ENCODE data around the gene SH3RF1.

The SH3RF1 gene

GRCh38 chr4:169070071-169070894 is 200.5 kb downstream of the SH3RF1 start:
- Histone ChIP-seq H3K36me3 (ENCODE audit: insufficient read depth, low read length) (no peaks in the 10 kb centered on the region), H3K4me1 (ENCODE audit: insufficient read depth, low read length) (peaks cover 13% of the 10 kb centered on the region), H3K9ac (ENCODE audit: low read depth, low read length) (no peak overlapping the region; the same call in 1 of the 2 replicates), H3K9me3 (ENCODE audit: control insufficient read depth, insufficient read depth, low read length) (no peaks in the 10 kb centered on the region)

- Histone ChIP-seq H3K9ac (ENCODE audit: low read depth, low read length) (no peak overlapping the region), H3K9me3 (ENCODE audit: control insufficient read depth, insufficient read depth, low read length) (no peaks in the 10 kb centered on the region), H3K36me3 (ENCODE audit: insufficient read depth, low read length) (no peaks in the 10 kb centered on the region), H3K4me1 (ENCODE audit: insufficient read depth, low read length) (peaks cover 13% of the 10 kb centered on the region)
Measured at GRCh38 chr4:169068423-169068822, 202.3 kb downstream of the SH3RF1 start.

GRCh38 chr4:169066934-169067333 is 203.8 kb downstream of the SH3RF1 start:
- Histone ChIP-seq H3K36me3 (ENCODE audit: insufficient read depth, low read length) (no peaks in the 10 kb centered on the region), H3K4me1 (ENCODE audit: insufficient read depth, low read length) (peaks cover 13% of the 10 kb centered on the region), H3K9ac (ENCODE audit: low read depth, low read length) (no peak overlapping the region), H3K9me3 (ENCODE audit: control insufficient read depth, insufficient read depth, low read length) (no peaks in the 10 kb centered on the region)

GRCh38 chr4:169064296-169064695 is 206.5 kb downstream of the SH3RF1 start:
- Histone ChIP-seq H3K36me3 (ENCODE audit: insufficient read depth, low read length) (no peaks in the 10 kb centered on the region), H3K9me3 (ENCODE audit: control insufficient read depth, insufficient read depth, low read length) (no peaks in the 10 kb centered on the region), H3K9ac (ENCODE audit: low read depth, low read length) (no peak overlapping the region), H3K4me1 (ENCODE audit: insufficient read depth, low read length) (no peaks in the 10 kb centered on the region)

GRCh38 chr4:169063441-169063840 is 207.3 kb downstream of the SH3RF1 start:
- H3K9me3 ChIP-seq (ENCODE audit: control insufficient read depth, insufficient read depth, low read length): no peaks in the 10 kb centered on the region
- H3K4me1 ChIP-seq (ENCODE audit: insufficient read depth, low read length): no peaks in the 10 kb centered on the region
- no peaks in the 10 kb centered on the region for H3K36me3 ChIP-seq (ENCODE audit: insufficient read depth, low read length)
- H3K9ac ChIP-seq (ENCODE audit: low read depth, low read length): no peak overlapping the region

GRCh38 chr4:169062897-169063244 is 207.9 kb downstream of the SH3RF1 start:
- no peaks in the 10 kb centered on the region for H3K36me3 ChIP-seq (ENCODE audit: insufficient read depth, low read length)

GRCh38 chr4:169061386-169061785 is 209.4 kb downstream of the SH3RF1 start:
- Histone ChIP-seq H3K9ac (ENCODE audit: low read depth, low read length) (no peak overlapping the region), H3K4me1 (ENCODE audit: insufficient read depth, low read length) (no peaks in the 10 kb centered on the region), H3K9me3 (ENCODE audit: control insufficient read depth, insufficient read depth, low read length) (no peaks in the 10 kb centered on the region), H3K36me3 (ENCODE audit: insufficient read depth, low read length) (no peaks in the 10 kb centered on the region)

More at GRCh38 chr4:169062897-169063244, 207.9 kb downstream of the SH3RF1 start:
- Histone ChIP-seq H3K9me3 (ENCODE audit: control insufficient read depth, insufficient read depth, low read length) (no peaks in the 10 kb centered on the region), H3K9ac (ENCODE audit: low read depth, low read length) (no peak overlapping the region), H3K4me1 (ENCODE audit: insufficient read depth, low read length) (no peaks in the 10 kb centered on the region)

GRCh38 chr4:169060391-169061091 is 210.2 kb downstream of the SH3RF1 start:
- no peaks in the 10 kb centered on the region for H3K4me1 ChIP-seq (ENCODE audit: insufficient read depth, low read length)
- H3K36me3 ChIP-seq (ENCODE audit: insufficient read depth, low read length): no peaks in the 10 kb centered on the region
- H3K9ac ChIP-seq (ENCODE audit: low read depth, low read length): no peak overlapping the region
- no peaks in the 10 kb centered on the region for H3K9me3 ChIP-seq (ENCODE audit: control insufficient read depth, insufficient read depth, low read length)

GRCh38 chr4:169059306-169060211 is 211.2 kb downstream of the SH3RF1 start:
- H3K9ac ChIP-seq (ENCODE audit: low read depth, low read length): no peak overlapping the region
- H3K9me3 ChIP-seq (ENCODE audit: control insufficient read depth, insufficient read depth, low read length): no peaks in the 10 kb centered on the region
- no peaks in the 10 kb centered on the region for H3K4me1 ChIP-seq (ENCODE audit: insufficient read depth, low read length)
- no peaks in the 10 kb centered on the region for H3K36me3 ChIP-seq (ENCODE audit: insufficient read depth, low read length)

- H3K9me3 ChIP-seq (ENCODE audit: control insufficient read depth, insufficient read depth, low read length): no peaks in the 10 kb centered on the region
- H3K9ac ChIP-seq (ENCODE audit: low read depth, low read length): no peak overlapping the region
- no peaks in the 10 kb centered on the region for H3K4me1 ChIP-seq (ENCODE audit: insufficient read depth, low read length)
- H3K36me3 ChIP-seq (ENCODE audit: insufficient read depth, low read length): no peaks in the 10 kb centered on the region
Measured at GRCh38 chr4:169058312-169058711, 212.4 kb downstream of the SH3RF1 start.

- H3K36me3 ChIP-seq (ENCODE audit: insufficient read depth, low read length): no peaks in the 10 kb centered on the region
- H3K9me3 ChIP-seq (ENCODE audit: control insufficient read depth, insufficient read depth, low read length): no peaks in the 10 kb centered on the region
- no peak overlapping the region for H3K9ac ChIP-seq (ENCODE audit: low read depth, low read length)
- no peaks in the 10 kb centered on the region for H3K4me1 ChIP-seq (ENCODE audit: insufficient read depth, low read length)
Measured at GRCh38 chr4:169054879-169055278, 215.9 kb downstream of the SH3RF1 start.

- Histone ChIP-seq H3K9ac (ENCODE audit: low read depth, low read length) (no peak overlapping the region), H3K36me3 (ENCODE audit: insufficient read depth, low read length) (no peaks in the 10 kb centered on the region), H3K4me1 (ENCODE audit: insufficient read depth, low read length) (no peaks in the 10 kb centered on the region), H3K9me3 (ENCODE audit: control insufficient read depth, insufficient read depth, low read length) (no peaks in the 10 kb centered on the region)
Measured at GRCh38 chr4:169052594-169052945, 218.2 kb downstream of the SH3RF1 start.

GRCh38 chr4:169051761-169052593 is 218.8 kb downstream of the SH3RF1 start:
- no peaks in the 10 kb centered on the region for H3K4me1 ChIP-seq (ENCODE audit: insufficient read depth, low read length)
- H3K9ac ChIP-seq (ENCODE audit: low read depth, low read length): no peak overlapping the region
- H3K36me3 ChIP-seq (ENCODE audit: insufficient read depth, low read length): no peaks in the 10 kb centered on the region
- no peaks in the 10 kb centered on the region for H3K9me3 ChIP-seq (ENCODE audit: control insufficient read depth, insufficient read depth, low read length)
